ENCODE data around the gene FAM13A.
"Not testable (repeated sequence)": the region's sequence is repeated elsewhere in the genome, so short reads cannot be mapped to it uniquely, and the experiment has no call there.

GRCh38 chr4:88887409-88887808 lies 169.6 kb downstream of the FAM13A start:
- TF ChIP-seq CTCF, POLR2A, POLR2AphosphoS5 (IDR thresholded peaks at IDR 0.05): not testable (repeated sequence)
